Stimulated activated naive CD8-positive, alpha-beta T cell treated with anti-CD3 and anti-CD28 coated beads, Interleukin-15, amount 100 ng/mL, for 72 hours (primary cell): Measurements from ENCODE around the gene PNPLA2.

ENCODE experiments used
- ATAC-seq: fragments of 150-1000 bp; cut with Tn5 transposase; 2 replicates; pipeline ENCODE4 v1.10.0; 2021; ENCODE audit warnings: mild to moderate bottlenecking, moderate library complexity
- DNase-seq, 2 donors: peaks; one replicate each; pipeline ENCODE4 v3.0.0; 2021 to 2022
- H3K27ac Mint-ChIP-seq, 2 donors: one replicate each; pipeline ENCODE4 v1.8.0; 2022; ENCODE audit warnings: mild to moderate bottlenecking in 2 of 2, mixed read lengths in 2 of 2, moderate library complexity in 2 of 2
- H3K27me3 Mint-ChIP-seq: one replicate; pipeline ENCODE4 v1.8.0; 2022; ENCODE audit warnings: mixed read lengths
- H3K4me1 Mint-ChIP-seq: one replicate; pipeline ENCODE4 v1.8.0; 2022; ENCODE audit warnings: mild to moderate bottlenecking, mixed read lengths
- H3K4me3 Mint-ChIP-seq, 2 donors: one replicate each; pipeline ENCODE4 v1.8.0; 2022; ENCODE audit warnings: mild to moderate bottlenecking in 2 of 2, mixed read lengths in 2 of 2, moderate library complexity in 1 of 2
- H3K9me3 Mint-ChIP-seq, 2 donors: one replicate each; pipeline ENCODE4 v1.8.0; 2022; ENCODE audit warnings: mixed read lengths in 2 of 2

PNPLA2 gene

DNA sequence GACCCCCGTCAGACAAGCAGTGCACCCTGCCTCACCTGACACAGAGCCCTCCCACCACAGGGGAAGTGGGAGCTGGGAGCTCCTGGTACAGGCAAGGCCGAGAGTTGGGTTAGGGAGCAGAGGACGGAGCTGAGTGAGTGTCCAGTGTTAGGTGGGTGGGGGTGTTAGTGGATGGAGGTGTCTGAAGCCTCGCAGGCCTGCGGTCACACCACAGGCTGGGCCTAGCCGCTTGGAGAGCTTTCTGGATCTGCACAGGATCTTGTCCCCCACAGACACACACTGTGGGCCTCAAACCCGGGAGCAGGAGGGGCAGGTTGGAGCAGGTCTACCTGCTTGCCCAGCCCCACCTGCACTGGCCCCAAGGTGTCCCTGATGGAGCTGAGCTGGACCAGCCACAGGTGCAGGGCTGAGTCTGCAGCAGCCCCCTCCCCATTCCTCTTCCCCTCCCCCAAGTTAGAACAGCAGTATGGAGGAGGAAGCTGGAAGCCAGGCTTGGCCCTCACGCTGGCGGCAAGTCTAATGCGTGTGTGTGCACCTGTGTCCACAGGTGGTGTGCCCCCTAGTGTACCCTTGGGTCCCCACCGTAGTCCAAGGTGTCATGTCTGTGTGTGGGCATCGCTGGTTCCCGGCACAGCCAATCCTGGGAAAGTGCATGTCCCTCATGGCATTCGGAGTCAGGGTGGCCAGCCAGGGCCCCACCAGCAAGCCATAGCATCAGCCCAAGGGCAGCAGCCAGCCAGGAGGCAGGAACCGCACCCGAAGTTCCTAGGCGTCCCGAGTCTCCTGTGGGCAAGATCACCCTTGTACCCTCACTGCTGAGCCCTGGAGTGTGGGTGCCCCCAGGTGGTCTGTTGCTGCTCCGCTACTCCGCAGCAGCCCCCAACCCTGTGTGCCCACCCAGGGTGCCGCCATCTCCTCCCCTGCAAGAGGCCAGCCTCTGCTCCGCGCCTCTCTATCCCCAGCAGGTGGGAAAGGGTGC, 39.4 kb upstream of the PNPLA2 start:
- ATAC-seq (no peak), DNase-seq (no peak)
- Mint-ChIP-seq H3K4me1 (peaks cover 53% of the 10 kb centered on the region), H3K9me3 (no peaks in the 10 kb centered on the region), H3K4me3 (peak overlapping the region; percentile 26 to 81), H3K27ac (no peak overlapping the region), H3K27me3 (no peaks in the 10 kb centered on the region)

DNA sequence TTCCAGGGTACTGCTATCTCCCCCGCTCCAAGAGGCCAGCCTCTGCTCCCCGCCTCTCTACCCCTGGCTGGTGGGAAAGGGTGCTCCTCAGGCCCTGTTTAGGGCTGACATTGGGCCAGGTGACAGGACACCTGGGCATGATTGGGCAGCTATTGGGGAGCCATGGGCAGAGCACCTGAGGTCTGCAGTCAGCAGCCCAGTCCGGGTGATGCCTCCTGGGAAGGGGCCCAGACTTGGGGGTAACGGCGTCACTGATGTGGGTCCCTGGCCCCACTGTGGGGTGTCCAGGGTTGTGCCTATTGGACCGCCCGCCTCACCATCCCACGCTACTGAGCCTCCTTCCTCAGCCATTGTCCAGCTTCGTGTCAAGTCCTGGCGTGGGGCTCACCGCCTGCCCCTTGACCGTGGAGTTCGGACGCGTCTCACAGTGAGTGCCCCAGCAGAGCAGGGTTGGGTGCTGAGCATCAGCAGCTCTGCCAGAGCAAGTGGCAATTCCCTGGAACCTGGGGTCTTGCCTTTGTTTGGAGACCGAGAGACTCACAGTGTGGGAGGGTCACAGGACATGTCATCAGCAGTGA, 38.7 kb upstream of the PNPLA2 start:
- Mint-ChIP-seq H3K4me1 (peaks cover 45% of the 10 kb centered on the region), H3K27ac (no peak overlapping the region), H3K4me3 (no peak overlapping the region), H3K9me3 (no peaks in the 10 kb centered on the region), H3K27me3 (no peaks in the 10 kb centered on the region)
- DNase-seq (no peak), ATAC-seq (no peak)

DNA sequence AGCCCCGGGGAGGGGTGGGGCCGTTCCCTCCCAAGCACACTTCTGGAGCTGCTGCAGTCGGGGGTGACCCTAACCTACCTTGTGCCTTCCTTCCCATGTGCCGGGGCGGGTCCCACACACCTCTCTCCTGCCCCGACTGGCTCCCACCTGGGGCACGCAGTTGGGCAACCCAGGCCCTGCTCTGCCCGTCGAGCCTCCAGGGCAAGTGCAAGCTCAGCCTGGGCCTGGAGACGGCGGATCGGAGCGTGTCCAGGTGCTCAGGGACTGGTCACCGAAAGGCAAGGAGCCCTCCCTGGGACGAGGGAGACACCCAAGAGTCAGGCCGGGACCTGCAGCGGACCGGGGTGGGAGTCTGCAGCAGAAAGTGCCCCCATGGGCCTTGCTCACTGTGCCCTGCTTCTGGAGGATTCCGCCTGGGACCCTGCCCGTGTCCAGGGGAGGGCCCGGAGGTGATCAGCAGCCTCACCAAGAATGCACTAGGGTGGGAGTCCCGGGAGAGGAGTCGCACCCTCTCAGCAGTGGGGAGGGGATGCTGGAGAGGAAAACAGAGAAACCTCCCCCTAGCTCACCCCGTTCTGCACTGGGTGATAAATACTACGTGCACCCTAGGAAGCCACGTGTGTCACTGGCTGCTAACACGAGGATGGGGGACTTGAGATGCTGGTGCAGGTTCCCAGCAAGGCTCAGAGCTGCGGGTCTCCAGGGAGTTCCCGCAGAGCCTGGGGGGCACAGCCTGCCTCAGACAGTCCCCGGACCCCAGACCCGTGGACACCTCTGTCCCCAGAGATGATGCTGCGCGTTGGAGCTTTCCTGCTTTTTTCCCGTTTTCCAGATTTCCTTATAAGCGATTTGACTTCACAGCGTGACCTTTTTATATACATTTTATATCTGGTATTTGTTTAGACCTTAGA, 36.2 kb upstream of the PNPLA2 start:
- no peak overlapping the region for H3K4me3 Mint-ChIP-seq
- H3K27ac Mint-ChIP-seq, result no peak overlapping the region

DNA sequence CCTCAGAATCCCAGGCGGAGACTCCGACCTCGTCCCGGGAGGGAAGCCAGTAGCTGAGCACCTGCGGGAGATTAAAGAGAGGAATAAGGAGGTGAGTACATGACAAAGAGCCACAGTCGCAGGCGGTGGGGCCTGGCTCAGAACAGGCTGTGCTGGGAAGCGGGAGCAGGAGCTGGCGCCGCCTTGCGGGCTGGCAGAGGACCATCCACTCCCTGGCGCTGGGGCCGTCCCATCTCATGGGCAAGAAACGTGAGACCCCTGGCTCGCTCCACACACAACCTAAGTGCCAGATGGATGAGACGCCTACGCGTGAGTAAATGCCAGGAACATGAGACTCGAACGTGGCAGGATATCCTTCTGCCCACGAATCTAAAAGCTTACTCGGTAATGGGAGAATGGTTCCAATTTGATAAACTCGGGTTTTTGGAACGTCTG, 35.1 kb upstream of the PNPLA2 start:
- peaks cover 39% of the 10 kb centered on the region for H3K4me1 Mint-ChIP-seq
- peak overlapping the region in 1 of 2 donors; percentile 69 for H3K27ac Mint-ChIP-seq
- H3K27me3 Mint-ChIP-seq, result no peaks in the 10 kb centered on the region
- no peaks in the 10 kb centered on the region for H3K9me3 Mint-ChIP-seq
- no peak overlapping the region for H3K4me3 Mint-ChIP-seq
- no peak for ATAC-seq
- no peak for DNase-seq

More for the DNA sequence above, 36.2 kb upstream of the PNPLA2 start:
- no peak for ATAC-seq
- Mint-ChIP-seq H3K4me1 (peaks cover 32% of the 10 kb centered on the region), H3K9me3 (no peaks in the 10 kb centered on the region), H3K27me3 (no peaks in the 10 kb centered on the region)
- no peak for DNase-seq

DNA sequence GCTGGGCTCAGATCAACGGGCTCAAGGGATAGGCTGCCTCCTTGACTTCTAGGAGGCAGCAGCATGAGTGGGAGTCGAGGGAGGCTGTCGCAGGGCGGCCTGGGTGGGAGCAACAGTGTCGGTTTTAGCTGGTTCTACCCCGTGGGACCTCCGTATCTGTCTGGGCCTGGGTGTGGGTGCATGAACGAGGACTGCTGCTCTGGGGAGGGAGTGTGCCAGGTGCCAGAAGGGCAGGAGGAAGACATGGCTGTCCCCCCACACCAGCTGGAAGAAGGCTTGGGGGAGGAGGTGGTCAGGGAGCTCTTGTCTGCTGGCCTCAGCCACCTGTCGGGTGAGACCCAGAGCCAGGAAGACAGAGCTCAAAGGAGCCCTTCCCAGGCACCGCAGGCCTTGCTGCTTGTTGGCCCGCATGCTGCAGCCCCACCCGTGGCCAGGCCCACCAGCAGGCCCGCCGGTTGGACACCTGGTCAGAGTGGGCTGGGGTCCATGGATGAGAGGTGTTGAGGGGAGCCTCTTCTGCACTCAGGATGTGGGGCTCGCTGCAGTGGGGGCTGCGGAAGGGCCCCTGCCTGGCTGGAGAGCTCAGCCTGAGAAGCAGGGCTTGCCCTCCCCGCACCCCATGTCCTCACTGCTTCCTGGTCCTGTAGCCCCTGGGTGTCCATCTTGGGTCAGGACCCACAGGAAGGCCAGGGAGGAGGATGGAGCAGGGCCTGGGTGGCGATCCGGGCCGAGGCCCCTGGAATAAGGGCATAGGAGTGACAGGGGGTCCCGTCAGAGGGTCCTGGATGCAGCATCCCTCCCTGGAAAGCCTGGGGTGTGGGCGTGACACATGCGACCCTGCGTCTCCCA, 32.3 kb upstream of the PNPLA2 start:
- DNase-seq, result no peak
- Mint-ChIP-seq H3K9me3 (no peaks in the 10 kb centered on the region), H3K4me3 (no peak overlapping the region), H3K27ac (no peak overlapping the region), H3K4me1 (peaks cover 27% of the 10 kb centered on the region), H3K27me3 (no peaks in the 10 kb centered on the region)
- no peak for ATAC-seq

DNA sequence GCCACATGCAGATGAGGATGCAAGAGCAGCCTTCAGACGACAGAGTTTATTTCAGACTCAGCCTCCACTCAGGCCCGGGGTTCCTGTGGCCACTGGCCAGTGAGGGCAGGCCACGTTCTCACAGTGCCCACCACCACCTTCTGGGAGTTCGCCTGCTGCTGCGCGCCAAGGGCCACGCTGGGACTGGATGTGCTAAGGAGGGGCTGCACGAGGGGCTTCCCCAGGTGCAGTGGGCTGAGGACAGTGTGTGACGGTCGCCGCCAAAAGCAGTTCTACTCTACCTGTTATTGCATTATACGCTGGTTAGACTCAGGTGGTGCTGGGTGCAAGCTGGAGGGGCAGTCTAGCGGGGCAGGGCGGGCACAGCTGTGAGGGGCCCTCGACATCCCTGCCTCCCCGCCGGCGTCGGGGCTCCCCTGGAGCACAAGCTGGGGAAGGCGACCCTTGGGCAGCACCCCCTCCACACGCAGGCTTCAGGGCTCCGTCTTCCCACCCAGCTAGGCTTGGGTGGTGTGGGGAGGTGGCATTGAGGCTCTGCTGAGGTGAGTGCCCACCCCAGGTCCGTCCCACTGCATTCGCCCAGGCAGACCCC, 31.5 kb upstream of the PNPLA2 start:
- no peaks in the 10 kb centered on the region for H3K27me3 Mint-ChIP-seq
- peak; percentile 18 for ATAC-seq
- H3K27ac Mint-ChIP-seq, result peak overlapping the region in 1 of 2 donors; percentile 59
- H3K4me1 Mint-ChIP-seq, result peaks cover 27% of the 10 kb centered on the region
- no peak for DNase-seq
- H3K4me3 Mint-ChIP-seq, result no peak overlapping the region
- no peaks in the 10 kb centered on the region for H3K9me3 Mint-ChIP-seq

DNA sequence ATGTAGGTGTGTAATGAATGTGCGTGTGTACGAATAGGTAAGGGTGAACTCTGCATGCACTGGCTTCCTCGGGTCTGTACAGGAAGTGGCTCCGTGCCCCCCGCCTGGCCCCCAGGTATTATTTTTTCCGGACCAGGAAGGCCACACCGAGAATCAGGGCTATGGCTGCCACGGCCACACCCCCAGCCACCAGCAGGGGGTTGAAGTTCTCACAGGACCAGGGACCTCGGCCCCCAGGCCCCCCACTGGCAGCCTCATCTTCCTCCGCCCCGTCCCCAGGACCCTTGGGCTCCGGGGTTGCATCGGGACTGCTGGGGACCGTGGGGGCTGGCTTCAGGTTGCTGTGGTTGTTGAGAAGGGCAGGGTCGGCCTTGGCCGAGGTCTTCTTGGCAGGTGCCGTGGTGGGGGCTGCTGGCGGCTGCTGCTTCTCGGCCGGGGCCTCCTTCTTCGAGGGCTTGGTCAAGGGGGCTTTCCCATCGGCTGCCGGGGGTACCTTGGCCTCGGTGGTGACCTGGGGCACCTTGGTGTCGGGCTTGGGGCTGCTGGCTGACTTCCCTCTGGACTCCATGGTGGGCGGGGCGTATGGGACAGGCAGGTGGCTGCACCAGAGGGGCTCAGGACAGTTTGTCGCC, 30.6 kb upstream of the PNPLA2 start:
- no peaks in the 10 kb centered on the region for H3K9me3 Mint-ChIP-seq
- peak in 1 of 2 donors; percentile 18 for DNase-seq
- peak overlapping the region in 1 of 2 donors; percentile 12 for H3K27ac Mint-ChIP-seq
- no peaks in the 10 kb centered on the region for H3K27me3 Mint-ChIP-seq
- peaks cover 27% of the 10 kb centered on the region for H3K4me1 Mint-ChIP-seq
- ATAC-seq, result peak; percentile 18
- H3K4me3 Mint-ChIP-seq, result peak overlapping the region in 1 of 2 donors; percentile 52

DNA sequence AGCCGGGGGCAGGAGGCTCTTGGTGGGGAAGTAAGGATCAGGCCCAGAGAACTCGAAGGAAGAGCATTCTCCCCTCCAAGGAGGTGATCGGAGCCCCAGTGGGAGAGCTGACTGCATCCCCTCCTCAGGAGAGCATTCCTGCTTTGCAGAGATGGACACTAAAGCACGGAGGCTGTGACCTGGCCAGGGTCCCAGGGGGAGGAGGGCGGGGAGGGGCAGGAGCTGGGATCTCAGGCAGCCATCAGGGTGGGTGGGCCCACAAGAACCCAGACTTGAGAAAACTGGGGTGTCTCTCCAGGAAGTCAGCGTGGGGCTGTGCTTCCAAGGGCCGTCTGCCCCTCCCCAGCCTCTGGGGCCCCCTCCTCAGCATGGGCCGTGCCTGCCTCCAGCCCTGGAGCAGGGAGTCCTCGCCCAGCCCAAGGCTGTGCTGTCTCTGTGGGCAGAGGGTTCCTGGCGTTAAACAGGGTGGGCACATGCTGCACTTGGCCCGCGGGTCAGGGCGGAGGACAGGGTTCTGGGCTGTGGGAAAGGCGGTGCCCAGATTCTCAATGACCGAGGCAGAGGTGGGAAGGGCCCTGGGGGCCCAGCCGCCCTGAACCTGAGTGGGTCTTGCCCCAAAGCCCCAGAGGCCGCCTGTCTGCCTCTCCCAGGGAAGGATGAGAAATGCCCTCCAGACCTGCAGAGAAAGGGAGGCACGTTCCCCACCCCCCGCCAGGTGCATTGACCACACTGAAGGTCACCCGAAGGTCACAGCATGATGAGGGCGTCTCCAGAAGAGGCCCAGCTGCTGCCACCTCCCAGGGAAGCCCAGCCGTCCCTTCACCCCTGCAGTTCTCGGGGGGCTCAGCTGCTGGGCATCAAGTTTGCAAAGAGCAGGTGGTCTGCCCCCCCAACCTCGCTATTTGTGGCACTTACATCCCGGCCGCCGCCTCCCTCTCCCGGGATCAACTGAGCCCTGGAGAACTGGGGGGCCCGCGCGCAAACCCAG, 29.5 kb upstream of the PNPLA2 start:
- H3K27me3 Mint-ChIP-seq, result no peaks in the 10 kb centered on the region
- peak overlapping the region; percentile 41 to 54 for H3K4me3 Mint-ChIP-seq
- DNase-seq, result peak in 1 of 2 donors; percentile 16
- no peak for ATAC-seq
- peak overlapping the region in 1 of 2 donors; percentile 12 for H3K27ac Mint-ChIP-seq
- peaks cover 28% of the 10 kb centered on the region for H3K4me1 Mint-ChIP-seq
- no peaks in the 10 kb centered on the region for H3K9me3 Mint-ChIP-seq

DNA sequence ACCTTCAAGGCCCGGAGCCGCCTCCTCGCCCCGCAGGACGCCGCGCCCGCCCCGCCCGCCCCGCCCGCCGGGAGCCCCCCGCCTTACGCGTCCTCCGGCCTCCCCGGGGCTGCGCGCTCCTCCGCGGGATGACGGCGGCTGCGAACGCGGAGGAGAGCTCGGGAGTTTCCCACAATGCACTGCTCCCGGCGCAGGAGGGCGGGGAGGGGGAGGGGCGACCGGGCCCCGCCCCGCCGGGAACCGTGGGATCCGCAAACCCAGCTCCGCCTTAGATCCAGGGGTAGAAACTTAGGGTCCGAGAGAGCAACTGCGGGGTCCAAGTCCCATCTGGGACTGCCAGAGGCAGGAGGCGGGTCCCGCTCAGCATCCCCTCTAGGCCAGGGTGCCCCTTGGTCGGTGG, 28.8 kb upstream of the PNPLA2 start, which contains the start of gene CEND1:
TSS of gene CEND1 (minus strand) at position 148 of the 400 bp plus-strand sequence. CDS start 1,514 bp downstream, outside the sequence.
- no peaks in the 10 kb centered on the region for H3K27me3 Mint-ChIP-seq
- peak within 1 kb of the TSS in 1 of 2 donors; percentile 12 for H3K27ac Mint-ChIP-seq
- peak within 1 kb of the TSS; percentile 41 to 54 for H3K4me3 Mint-ChIP-seq
- no peak for ATAC-seq
- peak in 1 of 2 donors; percentile 33 for DNase-seq
- peaks cover 35% of the 10 kb centered on the region for H3K4me1 Mint-ChIP-seq
- no peaks in the 10 kb centered on the region for H3K9me3 Mint-ChIP-seq

DNA sequence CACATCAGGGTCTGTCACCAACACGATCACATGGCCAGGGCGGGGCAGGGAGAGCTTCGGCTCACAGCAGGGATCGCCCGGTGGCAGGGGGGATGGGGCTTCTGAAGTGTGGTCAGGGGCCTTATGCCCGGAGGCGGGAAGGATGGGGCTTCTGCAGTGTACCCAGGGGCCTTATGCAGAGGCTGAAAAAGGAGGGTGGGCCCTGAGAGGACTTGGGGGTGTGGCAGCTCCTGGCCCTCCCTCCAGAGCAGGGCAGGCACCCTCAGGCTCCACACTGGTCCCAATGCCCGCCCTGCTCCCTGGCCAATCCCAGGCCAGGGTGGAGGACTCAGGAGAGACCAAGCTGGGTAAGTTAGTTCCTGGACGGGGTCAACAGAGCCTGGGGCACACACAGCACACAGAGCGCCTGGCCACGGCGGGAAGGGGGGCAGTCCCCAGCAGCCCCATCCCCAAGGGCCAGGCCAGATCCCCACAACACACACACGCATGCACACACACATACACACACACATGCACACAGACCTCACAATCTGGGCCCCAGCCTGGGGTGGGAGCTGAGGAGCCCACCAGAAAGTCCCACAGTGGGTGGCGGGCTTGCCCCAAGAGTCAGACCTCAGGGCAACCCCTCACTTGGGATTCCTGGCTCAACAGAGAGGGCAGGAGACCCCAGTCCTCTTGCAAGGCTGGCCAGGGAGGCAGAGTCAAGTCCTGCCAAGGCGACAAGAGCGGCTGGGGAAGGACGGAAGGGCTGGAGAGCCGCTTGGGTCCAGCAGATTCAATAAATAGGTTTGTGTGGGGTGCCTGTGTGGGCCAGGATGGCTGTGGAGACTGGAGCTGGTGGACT, 27.8 kb upstream of the PNPLA2 start:
- Mint-ChIP-seq H3K4me1 (peaks cover 41% of the 10 kb centered on the region), H3K9me3 (no peaks in the 10 kb centered on the region), H3K27me3 (no peaks in the 10 kb centered on the region), H3K27ac (peak overlapping the region in 1 of 2 donors; percentile 86), H3K4me3 (no peak overlapping the region)
- DNase-seq (no peak), ATAC-seq (no peak)

DNA sequence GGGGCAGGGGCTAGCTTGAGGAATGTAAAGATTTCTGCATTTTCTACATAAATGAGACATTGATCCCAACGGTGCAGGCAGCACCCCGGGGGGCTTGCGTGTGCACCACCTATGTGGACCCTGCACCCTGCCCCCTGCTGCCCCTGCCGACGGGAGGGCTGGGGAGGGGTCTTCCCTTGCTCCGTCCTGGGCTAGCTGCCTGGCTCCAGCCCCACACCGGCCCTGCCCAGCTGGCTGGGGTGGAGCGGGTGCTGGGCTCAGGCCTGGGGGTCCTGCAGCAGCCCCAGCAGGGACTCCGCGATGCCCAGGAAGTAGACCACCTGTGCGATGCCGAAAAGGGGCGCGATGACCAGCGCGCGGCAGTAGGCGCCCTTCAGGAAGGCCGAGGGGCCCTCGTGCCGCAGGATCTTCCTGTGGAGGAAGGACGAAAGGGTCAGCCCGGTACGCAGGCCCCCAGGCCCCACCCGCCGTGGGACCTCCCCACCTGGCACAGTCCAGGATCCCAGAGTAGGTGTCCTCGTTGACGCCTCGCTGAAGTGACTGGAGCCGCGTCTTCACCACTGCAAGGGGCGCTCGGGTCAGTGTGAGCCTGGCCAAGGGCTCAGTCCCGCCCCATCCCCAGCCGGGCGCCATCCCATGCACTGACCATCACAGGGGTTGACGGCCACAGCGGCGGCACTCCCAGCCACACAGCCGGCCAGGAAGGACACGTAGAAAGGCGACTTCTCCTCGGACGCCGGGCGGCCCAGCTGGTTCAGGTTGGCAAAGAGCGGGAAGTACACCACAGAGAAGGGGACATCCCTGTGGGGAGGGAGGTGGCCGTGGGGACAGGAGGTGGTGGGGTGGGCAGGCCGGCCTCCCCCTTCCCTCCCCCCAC, 26.8 kb upstream of the PNPLA2 start:
- no peak for DNase-seq

DNA sequence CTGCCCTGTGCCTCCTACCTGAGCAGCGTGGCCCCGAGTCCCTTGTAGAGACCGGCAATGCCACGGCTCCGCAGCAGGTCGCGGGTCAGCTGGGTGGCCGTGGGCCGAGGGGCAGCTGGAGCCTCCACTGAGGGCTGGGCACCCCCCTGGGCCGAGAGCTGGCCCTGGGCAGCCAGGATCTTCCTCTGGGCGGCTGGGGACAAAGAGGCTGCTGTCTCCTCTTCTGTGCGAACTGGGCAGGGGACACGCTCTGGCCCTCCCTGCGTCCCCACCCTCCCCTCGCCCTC, 26.2 kb upstream of the PNPLA2 start:
- no peak for DNase-seq
- Mint-ChIP-seq H3K27me3 (no peaks in the 10 kb centered on the region), H3K4me3 (no peak overlapping the region), H3K9me3 (no peaks in the 10 kb centered on the region), H3K4me1 (peaks cover 55% of the 10 kb centered on the region), H3K27ac (no peak overlapping the region)
- no peak for ATAC-seq

More for the DNA sequence above, 26.8 kb upstream of the PNPLA2 start:
- Mint-ChIP-seq H3K27me3 (no peaks in the 10 kb centered on the region), H3K9me3 (no peaks in the 10 kb centered on the region), H3K27ac (no peak overlapping the region), H3K4me3 (no peak overlapping the region), H3K4me1 (peaks cover 49% of the 10 kb centered on the region)
- ATAC-seq, result no peak
